Measurements from ENCODE around the gene UGP2. TPM values are rescaled to one million over a fixed set of nuclear protein-coding genes. Genes with fewer than 3 reads are reported as not detected.

UGP2 gene
- total and polyA plus RNA-seq, 2 experiments from 2014 or later, result 183 to 327 TPM

DNA sequence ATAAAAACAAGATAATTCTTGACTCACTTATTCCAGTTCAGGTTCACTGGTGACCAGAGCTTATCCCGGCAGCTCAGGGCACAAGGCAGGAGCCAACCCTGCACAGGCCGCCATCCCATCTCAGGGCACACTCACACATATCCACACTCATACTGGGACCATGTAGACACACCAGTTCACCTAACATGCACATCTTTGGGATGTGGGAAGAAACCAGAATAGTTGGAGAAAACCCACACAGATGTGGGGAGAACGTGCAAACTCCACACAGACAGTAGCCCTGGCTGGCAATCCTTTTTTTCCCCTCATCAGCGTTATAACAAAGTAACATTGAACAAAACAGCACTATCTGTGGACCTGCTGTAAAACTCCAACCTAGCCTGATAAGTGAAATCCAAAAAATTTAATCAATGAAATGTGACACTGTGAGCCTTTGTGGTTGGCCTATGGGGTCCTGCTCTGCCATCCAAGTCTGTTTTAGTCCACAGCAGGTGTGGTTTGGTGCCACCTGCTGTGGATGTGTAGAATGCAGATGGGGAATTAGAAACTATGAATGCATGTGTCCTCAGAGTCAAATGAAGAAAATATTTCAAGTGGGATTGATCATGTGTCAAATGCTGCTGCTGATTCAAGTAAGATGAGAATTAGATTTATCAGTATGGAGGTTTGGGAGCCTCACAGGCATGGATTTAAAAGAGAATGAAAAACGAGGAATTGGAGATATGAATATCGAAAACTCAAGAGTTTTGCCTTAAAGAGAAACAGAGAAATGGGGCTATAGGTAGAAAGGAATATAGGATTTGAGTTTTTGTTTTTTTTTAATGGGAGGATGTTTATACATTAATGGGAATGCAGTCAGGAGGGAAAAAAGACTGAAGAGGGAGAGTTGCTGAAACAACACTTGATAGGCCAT lies 47.0 kb downstream of the UGP2 start:
- Histone ChIP-seq H3K4me3 (no peak overlapping the region), H3K27me3 (no peaks in the 10 kb centered on the region), H3K36me3 (peaks cover 79% of the 10 kb centered on the region), H3K9me3 (ENCODE audit: low read depth) (no peaks in the 10 kb centered on the region), H3K27ac (peak overlapping the region; percentile 82), H3K4me1 (ENCODE audit: low read depth) (no peaks in the 10 kb centered on the region)
- TF ChIP-seq, protein P1, sequence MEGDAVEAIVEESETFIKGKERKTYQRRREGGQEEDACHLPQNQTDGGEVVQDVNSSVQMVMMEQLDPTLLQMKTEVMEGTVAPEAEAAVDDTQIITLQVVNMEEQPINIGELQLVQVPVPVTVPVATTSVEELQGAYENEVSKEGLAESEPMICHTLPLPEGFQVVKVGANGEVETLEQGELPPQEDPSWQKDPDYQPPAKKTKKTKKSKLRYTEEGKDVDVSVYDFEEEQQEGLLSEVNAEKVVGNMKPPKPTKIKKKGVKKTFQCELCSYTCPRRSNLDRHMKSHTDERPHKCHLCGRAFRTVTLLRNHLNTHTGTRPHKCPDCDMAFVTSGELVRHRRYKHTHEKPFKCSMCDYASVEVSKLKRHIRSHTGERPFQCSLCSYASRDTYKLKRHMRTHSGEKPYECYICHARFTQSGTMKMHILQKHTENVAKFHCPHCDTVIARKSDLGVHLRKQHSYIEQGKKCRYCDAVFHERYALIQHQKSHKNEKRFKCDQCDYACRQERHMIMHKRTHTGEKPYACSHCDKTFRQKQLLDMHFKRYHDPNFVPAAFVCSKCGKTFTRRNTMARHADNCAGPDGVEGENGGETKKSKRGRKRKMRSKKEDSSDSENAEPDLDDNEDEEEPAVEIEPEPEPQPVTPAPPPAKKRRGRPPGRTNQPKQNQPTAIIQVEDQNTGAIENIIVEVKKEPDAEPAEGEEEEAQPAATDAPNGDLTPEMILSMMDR (IDR thresholded peaks at IDR 0.05; ENCODE audit: low read depth, low read length), result peak; percentile 63
- DNase-seq (ENCODE audit: low read depth in 1 of 2, low spot score in 1 of 2), result peak; percentile 50 to 67

DNA sequence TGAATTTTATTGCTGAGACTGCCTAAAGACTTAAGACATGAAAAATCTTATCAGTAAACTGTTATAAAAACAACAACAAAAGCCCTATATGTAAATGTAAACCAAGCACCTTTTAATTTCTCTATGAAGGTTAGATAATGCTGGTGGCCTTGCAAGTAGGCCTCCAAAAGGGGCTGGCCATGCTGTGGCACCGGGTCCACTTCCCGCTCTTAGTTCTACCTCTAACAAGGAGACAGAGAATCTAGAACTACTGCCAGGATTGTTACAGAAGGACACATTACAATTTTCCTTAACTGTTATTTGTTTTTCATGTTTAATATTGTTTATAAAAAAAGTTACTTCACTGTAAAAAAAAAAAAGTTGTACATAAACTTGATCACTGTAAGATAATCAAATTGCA lies 49.0 kb downstream of the UGP2 start:
- Histone ChIP-seq H3K4me1 (ENCODE audit: low read depth) (no peaks in the 10 kb centered on the region), H3K9me3 (ENCODE audit: low read depth) (no peaks in the 10 kb centered on the region), H3K27me3 (no peaks in the 10 kb centered on the region), H3K36me3 (peaks cover 76% of the 10 kb centered on the region), H3K27ac (peak overlapping the region; percentile 3), H3K4me3 (no peak overlapping the region)
- no peak for DNase-seq (ENCODE audit: low read depth in 1 of 2, low spot score in 1 of 2)
- TF ChIP-seq, protein P1 (IDR thresholded peaks at IDR 0.05; ENCODE audit: low read depth, low read length), result no peak

DNA sequence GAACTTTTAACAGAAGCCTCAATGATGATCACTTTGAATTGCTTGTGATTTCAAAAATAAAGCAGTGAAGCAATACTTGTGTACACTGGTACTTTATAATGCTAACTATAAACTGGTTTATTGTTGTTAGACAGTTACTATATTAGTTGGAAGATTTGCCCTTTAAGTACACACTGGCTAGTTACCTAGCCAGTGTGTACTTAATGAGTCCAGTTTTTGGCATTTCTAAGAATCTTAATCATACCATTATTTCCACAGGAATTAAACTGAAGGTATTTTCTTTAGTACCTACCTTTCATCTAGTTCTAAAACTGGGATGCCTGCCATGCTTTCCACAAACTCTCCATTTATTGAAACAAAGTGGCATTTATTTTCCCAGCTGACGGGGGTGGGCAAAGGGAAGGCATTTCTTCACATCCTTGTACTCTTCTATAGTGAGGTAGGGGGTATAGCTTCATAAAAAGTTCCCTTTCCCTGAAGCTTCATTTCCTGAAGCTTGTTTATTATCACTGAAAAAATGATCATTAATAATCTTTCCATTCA lies 49.9 kb downstream of the UGP2 start:
- Histone ChIP-seq H3K36me3 (peaks cover 76% of the 10 kb centered on the region), H3K4me3 (no peak overlapping the region), H3K4me1 (ENCODE audit: low read depth) (no peaks in the 10 kb centered on the region), H3K9me3 (ENCODE audit: low read depth) (no peaks in the 10 kb centered on the region), H3K27me3 (no peaks in the 10 kb centered on the region), H3K27ac (peak overlapping the region; percentile 3)
- no peak for DNase-seq (ENCODE audit: low read depth in 1 of 2, low spot score in 1 of 2)
- TF ChIP-seq, protein P1 (IDR thresholded peaks at IDR 0.05; ENCODE audit: low read depth, low read length), result no peak

DNA sequence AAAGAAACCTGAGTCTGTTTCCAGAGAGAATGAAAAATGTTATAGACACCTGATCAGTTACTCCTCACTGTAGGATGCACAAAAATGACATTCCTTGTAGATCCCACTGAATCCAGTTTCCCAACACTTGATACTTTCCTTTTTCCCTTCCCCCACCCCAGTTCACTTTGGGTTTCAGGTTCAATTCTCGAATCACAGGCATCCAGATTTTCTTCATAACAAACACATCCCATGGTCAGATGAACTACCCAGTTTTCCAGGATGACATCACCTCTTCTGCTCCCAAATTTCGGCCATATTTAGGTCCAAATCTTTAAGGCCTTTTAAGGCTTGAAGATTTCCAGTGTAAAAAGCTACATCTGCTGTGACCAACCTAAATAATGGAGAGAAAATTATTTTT lies 51.5 kb downstream of the UGP2 start:
- no peaks in the 10 kb centered on the region for H3K27me3 ChIP-seq
- H3K4me1 ChIP-seq (ENCODE audit: low read depth), result no peaks in the 10 kb centered on the region
- DNase-seq (ENCODE audit: low read depth in 1 of 2, low spot score in 1 of 2), result no peak
- H3K4me3 ChIP-seq, result no peak overlapping the region
- no peaks in the 10 kb centered on the region for H3K9me3 ChIP-seq (ENCODE audit: low read depth)
- peak overlapping the region; percentile 45 for H3K27ac ChIP-seq
- H3K36me3 ChIP-seq, result peaks cover 78% of the 10 kb centered on the region
- TF ChIP-seq, protein P1 (IDR thresholded peaks at IDR 0.05; ENCODE audit: low read depth, low read length), result no peak

DNA sequence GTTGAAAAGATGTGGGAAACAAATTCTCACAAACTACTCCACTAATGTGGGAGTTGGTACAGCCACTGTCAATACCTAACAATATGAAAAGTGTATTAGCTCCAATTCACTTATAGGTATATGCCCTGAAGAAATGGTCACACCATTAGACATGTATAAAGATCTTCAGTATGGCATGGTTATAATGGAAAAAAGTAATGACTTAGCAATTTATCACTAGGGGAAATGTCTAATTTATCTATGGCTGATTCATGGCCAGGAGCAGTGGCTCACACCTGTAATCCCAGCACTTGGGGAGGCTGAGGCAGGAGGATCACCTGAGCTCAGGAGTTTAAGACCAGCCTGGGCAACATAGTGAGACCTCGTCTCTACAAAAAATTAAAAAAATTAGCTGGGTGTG lies 52.5 kb downstream of the UGP2 start:
- Histone ChIP-seq H3K9me3 (ENCODE audit: low read depth) (no peaks in the 10 kb centered on the region), H3K27me3 (no peaks in the 10 kb centered on the region), H3K27ac (no peak overlapping the region), H3K36me3 (peaks cover 77% of the 10 kb centered on the region), H3K4me1 (ENCODE audit: low read depth) (peaks cover 4% of the 10 kb centered on the region), H3K4me3 (no peak overlapping the region)
- TF ChIP-seq, protein P1 (IDR thresholded peaks at IDR 0.05; ENCODE audit: low read depth, low read length), result no peak
- no peak for DNase-seq (ENCODE audit: low read depth in 1 of 2, low spot score in 1 of 2)

All from cardiac muscle cell (in vitro differentiated cells and primary cell).